ENCODE data around the gene SKIL.

Gene SKIL

DNA sequence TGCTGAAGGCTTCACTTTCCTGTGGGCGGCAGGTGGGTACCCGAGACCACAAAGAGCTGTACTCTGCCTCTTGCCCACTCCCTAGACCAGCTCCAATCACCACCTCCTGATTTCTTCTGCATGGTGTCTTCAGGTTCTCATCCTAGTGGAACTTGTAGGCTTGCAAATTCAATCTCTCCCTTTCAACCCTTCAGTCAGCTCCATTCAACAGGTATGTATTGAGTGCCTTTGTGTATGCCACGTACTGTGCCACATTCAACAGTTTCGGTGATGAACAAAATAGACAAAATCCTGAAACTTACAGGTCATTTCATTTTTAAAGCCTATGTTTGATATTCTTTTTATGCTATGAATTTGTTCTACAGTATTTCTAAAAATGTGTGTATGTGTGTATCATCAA lies 55.8 kb downstream of the SKIL start:
- DNase-seq, result no peak

DNA sequence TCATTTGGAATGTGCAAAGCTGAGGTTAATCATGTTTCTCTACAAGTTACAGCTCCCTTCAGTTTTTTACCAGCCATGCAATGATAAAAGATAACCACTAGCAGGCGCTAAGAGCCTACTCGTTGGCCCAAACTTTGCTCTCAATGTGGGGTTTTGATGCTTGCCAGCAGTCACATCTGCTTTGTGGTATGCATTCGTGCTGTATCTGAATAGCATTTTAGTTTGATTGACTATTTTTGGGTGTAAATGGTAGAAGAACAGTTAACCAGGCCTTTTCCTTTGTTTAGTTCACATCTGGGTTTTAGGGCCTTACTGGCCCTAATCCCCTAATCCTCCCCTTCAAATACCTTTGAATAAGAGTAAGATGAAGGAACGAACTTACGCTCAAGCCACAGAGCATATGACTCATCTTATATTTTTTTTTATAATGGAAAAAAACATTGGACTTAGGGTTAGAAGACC lies 56.7 kb downstream of the SKIL start:
- no peak for DNase-seq

DNA sequence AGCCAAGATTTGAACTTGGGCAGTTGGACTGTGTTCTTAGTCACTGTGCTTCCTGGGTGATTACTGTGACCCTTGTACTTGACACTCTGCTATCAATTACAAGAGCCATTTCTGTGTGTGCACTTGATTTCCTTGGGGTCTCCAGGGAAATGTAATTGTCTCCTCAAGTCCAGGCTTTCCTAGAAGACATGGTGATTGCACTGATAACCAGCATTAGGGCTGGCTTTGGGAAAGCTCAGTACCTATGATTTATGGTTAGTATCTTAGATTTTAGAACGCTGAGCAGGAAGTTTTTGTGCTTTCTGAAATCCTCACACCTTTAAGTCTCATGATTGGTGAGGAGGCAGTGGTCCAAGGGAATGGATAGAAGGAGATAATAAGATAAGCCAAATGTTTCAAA lies 59.6 kb downstream of the SKIL start:
- DNase-seq, result no peak

DNA sequence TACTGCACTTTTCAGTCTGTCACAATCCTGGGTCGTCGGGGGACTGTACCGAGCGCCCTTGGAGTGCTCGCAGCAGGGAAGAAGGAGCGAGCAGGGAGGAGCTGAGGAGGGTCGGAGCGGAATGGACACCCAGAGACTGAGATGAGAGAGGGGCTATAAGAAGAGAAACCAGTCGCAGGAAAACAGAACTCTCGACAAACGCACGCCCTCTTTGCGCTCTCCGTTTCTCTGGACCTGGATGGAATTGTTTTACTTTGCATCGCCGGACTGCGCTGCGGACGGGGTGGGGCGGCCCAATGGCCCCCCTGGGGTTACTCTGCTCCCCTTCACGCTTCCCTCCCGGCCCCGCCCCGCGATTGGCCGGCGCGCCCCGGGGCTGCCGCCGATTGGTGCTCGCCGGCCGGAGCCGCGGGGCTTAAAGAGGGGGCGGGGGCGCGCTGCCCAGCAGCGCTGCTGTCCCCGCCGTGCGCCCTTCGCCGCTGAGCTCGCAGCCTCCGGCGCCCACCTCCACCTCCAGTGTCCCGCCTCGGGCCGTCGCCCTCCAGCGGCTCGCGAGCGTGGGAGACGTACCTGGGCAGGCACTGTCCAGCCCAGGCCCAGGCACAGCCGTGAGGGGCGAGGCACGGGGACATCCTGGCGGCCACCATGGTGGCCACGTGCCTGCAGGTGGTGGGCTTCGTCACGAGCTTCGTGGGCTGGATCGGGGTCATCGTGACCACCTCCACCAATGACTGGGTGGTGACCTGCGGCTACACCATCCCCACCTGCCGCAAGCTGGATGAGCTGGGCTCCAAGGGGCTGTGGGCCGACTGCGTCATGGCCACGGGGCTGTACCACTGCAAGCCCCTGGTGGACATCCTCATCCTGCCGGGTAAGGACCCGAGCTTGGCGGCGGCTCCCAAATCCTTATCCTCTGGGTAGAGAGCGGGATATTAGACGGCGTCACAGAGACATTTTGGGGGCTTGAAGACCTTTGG lies 61.2 kb downstream of the SKIL start, which contains the start of gene CLDN11:
CLDN11 (plus strand) TSS at position 447 of the 977 bp plus-strand sequence; CDS start at position 646, 199 bp downstream.
- no peak for DNase-seq

DNA sequence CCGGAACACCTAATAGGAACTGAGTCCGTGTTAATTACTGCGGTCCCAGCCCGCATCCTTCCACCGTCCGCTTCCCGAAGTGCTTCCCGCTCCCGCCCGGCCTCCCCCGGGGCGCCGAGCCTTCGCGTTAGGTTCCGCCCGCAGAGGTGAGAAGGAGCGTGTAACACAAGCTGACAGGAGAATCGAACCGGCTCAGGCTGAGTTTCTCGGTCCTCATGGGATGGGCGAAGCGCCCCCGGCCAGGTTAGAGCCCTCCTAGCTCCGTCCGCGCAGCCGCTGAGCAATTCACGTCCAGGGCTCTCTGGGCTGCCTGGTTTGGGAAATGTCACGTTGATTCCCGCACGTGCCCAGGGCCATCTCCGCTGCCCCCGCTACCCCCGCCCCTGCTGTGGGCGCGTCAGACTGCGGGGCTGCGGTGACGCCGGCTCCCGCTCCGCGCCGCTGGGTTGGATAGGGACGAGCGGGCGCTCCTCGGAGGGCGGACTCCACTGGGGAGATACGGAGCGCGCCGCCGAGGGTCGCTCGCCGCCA lies 62.1 kb downstream of the SKIL start:
- DNase-seq, result no peak

DNA sequence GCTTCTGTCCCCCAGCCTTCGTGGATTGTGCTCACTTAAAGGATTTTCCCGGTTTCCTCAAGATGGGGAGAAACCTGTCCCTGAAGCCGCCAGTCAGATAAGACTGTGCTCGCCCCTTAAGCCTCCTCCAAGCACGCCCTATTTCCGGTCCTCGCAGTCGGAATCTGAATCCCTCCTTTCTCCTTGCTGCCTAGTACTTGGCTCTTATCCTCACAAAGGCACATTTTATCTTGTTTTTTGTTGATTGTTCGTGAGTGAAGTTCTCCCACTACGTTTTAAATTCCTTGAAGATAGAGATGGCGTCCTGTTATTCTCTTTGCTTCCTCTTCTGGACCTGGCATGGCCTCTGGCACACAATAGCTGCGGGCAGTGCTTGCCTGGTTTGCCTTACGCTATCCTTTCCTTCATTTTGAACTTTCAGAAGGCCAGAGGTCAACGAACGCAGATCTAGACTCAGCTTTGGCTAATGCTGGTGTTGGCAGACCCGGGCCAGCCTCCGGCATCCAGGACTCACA lies 62.8 kb downstream of the SKIL start:
- DNase-seq, result no peak

DNA sequence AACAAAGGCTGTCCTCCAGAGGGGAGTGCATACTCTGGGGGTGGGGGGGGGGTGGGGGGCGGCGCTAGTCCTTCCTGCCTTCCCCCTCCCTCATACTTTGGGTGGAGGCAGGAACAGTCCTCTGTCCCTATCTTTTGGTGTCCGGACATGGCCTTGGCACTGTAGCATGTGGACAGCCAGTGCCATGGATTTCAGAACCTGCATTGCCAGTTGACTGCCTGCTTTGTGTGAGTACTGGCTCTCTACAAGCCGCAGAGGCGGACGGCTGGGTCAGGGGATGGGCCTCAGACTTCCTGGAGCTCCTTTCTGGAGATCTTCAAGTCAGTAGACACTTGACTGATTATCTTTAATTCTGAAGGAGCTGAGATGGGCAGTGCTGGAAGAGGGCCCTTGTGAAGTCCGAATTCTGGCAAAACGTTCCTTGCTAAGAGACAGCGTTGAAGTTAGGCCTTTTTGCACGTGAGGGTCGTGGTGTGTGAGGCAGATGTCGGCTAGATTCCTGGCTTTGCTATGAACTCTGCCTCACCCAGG lies 63.7 kb downstream of the SKIL start:
- no peak for DNase-seq

DNA sequence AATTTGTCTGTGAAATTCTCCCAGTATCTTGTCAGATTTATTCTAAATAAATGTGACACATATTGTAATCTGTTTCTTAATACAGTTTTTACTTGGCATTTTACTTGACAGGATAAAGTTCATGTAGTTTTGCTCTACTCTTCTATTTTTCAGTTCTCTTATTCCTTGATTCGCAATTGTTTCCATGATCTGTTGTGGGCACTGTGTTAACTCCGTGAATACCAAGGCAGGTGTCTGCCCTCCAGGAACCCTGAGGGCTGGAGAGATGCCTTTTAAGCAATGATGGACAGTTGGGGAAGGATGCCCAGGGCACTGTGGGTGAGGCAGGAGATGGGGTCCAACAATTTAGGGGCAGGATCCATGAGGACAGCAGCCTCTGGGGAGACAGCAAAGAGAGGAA lies 64.2 kb downstream of the SKIL start:
- DNase-seq, result no peak

DNA sequence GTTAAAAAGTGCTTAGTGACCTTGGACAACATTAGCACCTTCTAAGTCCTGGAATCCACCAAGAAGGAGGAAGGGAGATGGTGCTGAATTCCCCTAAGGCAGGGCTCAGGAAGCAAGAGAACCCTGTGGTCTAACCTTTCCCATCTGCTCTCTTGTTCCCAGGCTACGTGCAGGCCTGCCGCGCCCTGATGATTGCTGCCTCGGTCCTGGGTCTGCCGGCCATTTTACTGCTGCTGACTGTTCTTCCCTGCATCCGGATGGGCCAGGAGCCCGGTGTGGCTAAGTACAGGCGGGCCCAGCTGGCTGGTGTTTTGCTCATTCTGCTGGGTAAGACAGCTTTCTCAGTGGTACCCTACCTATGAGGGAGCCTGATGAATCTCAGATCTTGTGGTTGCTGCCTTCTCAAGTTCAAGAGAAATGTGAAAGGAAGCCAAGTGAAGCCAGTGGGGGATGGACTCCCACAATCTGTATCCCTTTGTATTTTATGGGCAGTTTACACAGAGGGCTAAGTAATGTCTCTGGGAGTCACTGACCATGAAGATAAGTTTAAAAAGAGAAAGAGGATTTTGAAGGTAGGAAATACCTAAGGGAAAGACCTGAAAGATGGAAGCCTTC lies 65.6 kb downstream of the SKIL start:
- no peak for DNase-seq

DNA sequence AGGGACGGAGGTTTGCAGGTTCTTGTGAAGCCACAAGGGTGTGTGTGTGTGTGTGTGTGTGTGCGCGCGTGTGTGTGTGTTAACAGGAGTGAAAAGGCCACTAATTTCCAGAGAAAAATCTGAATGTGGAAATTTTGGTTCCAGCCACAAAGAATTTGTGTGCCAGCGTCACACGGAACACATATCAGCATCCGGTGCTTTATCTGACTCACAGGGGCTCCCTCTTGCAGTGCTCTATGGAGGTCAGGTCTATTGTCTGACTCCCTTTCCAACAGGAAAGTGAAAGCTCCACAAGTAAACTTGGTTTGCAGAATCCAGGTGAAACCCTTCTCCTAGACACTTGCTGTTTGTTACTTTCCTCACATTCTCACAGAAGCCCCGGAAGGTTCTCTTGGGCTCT lies 67.4 kb downstream of the SKIL start:
- no peak for DNase-seq

DNA sequence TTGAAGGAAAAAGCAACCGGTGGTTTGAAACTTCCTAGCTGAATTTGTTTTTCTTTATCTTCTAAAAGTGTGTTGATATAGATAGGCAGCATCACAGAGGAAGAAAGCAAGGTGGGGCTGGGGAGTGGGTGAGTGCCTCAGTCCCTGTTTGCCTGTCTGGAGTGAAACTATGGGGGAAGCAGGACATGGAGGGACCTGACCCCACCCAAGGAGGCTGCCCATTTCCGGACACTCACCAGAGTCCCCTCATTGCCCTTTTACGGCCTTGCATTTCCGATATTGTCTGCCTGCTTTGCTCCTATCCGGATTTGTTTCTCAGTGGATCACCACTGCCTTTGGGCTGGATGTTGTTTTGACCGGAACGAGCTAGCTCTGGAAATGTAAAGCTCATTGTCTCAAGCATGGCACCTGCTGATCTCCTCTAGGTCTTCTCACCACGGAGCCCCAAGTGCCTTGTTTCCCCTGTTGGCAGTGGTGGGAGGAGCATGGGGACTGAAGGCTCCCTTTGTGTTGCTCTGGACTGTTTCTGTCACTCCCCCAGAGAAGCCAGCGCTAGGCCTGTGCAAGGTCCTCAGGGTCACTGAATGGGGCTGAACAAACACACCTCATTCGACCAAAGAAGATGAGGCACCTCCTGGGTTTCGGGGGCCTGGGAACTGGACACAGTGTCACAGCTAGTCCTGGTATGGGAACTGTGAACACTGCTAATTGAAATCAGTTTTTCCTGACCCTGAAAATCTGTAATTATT lies 68.2 kb downstream of the SKIL start:
- DNase-seq, result no peak

DNA sequence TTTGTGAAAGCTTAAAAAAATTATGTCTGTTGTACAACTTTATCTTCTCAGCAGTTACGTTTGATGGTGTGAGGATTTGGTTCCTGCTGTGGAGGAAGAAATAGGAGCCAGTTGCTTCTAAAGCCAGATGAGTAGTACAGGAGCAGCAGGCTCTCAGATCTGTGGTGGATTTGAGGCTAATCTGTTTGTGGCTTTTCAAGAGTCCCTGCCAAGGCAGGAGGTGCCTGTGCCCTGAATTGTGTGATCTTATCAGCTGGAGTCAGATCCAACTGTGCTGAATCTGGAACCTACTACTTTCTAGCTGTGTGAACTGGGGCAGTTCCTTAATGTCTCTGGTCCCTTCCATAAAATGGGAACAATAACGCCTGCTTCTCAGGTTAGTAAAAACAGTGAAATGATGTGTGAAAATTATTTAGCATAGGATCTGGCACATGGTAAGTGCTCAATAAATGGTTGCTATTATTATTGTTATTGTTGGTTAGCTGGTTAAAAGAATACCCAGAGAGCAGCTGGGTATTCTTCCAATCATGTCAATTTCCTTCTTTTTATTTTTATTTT lies 68.8 kb downstream of the SKIL start:
- DNase-seq, result no peak

DNA sequence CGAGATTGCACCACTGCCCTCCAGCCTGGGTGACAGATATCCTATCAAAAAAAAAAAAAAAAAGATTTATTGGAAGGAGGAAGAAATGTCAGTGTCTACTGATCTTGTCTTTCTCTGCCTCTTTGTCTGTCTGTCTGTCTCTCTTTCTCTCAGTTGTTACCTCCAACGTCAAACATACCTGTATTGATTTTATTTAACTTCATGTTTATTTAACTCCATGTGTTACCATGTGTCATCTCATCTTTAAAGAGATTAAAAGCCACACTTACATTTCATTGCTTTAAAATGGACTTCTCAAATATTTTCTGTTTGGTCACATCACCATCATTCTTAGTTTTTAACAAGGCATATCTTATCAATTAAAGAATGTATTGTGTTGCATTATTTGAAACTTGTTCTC lies 70.6 kb downstream of the SKIL start:
- no peak for DNase-seq

DNA sequence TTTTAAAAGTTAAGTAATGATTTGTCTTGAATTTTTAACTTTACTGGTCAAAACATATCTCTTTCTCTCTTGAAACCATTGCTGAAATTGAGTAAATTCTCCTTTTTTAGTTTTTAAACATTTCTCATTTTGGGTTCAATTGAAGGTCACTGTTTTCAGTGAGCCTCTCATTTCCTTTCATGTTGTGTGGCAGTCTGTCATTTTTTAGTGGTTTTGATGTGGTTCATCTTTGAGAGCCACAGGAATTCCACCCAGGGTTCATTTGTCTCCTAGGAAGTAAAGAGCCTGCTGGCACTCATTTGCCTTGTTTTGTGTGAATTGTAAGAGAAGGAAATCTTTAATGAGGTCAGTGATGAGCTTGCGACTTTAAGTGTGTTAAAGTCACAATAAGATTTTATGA lies 71.5 kb downstream of the SKIL start:
- DNase-seq, result no peak

DNA sequence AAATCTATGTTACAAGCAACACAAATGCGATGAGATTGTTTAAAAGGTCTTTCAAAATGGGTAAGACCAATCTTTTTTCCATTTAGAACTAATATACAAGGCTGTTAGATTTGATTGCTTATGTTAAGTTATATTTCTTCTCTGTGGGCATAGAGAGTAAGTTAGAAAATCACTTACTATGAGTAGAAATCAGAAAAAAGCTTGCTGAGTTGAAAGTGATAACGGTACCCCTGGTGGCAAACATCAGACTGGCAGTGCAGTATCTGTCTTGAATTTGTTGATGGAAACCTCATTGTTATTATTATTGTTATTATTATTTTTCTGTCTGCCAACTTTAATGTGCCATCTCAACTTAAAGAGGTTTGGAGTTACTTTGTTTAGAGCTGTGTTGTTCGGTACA lies 73.5 kb downstream of the SKIL start:
- DNase-seq, result no peak

DNA sequence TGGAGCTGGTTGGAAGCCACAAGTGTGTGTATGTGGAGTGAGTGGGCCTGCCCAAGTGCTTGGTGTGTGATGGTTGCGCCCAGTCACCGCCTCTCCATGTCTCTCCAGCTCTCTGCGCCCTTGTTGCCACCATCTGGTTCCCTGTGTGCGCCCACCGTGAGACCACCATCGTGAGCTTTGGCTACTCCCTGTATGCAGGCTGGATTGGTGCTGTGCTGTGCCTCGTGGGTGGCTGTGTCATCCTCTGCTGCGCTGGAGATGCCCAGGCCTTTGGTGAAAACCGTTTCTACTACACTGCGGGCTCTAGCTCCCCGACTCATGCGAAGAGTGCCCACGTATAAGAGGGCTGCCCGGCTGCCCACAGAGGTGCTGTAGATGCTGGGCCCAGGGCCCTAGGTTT lies 74.9 kb downstream of the SKIL start:
- no peak for DNase-seq

DNA sequence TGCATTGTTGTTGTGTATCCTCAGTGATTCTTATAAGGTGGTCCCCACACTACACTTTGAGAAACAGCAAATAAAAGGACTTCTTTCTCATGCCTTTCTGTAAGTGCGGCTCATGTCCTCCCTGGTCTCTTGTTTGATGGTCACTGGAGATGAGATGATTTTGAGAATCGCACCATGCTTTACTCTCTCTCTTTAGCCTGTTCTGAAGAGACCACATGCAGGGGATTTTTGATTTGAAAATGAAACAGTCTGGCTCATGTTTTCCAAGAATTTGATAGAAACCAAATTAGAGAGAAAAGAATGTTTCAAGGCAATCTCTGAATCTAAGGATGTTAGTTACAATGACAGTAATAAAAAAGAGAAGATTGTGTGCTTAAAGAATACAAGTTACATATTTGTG lies 79.2 kb downstream of the SKIL start:
- no peak for DNase-seq

DNA sequence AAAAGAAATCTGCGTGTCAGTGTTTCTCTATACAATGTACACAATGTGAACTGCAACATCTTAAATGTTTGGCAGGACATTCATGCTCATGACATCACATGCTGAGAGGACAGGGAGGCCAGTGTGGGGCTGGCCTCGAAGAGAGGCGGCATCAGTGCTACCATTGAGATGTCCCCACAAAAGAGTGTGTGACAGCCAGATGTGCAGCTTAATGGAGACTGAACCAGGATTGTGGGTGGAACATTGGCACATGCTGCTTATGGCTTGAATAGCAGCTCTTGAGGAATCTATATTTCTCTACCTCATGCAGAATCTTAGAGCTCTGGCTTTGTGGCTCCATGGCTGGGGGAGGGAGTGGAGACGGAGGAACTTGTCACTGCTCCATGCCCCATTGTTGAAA lies 79.7 kb downstream of the SKIL start:
- DNase-seq, result no peak

DNA sequence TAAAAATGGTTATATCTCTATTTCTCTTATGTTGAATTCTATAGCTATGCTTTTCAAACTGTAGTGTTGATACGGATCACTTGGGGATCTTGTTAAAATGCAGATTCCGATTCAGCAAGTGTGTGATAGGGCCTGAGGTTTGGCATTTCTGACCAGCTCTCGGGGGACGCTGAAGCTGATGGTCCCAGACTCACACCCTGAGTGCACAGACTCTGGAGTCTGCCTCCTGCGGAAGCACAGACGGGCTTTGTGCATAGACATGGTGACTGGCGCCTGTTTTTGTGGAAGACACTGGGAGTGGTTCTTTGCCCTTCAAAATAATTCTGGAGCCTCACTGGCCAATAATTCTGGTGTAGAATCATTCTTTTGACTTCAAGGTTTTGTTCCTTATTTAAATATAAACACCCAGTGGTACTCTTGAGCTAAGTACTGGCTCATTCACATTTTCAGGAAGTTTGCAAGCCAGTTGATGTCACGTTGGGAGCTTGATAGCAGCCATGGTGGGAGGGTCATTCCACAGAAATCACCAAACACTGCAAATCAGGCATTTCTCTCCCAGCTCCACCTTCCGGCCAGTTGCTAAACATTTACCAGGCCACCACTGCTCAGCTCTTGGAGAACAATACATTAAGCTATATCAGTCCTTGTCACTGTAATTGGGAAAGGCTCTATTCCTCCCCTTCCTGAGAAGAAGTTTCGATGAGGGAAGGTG lies 80.3 kb downstream of the SKIL start:
- DNase-seq, result no peak

DNA sequence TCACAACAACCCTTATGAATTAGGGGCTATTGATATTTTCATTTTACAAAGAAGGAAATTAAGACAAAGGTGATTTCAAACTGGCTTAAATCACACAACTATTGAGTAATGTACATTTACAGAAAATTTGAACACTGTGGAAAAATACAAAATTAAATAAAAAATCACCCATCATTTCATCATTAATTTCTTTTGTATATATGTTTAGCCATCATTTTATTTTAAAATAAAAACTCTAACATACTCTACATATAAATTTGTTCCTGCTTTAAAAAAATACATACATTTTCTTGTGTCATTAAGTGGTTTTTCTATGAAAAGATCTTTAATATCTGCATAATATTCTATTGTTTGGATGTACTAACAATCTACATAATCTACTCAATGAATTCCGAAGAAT lies 81.3 kb downstream of the SKIL start:
- DNase-seq, result no peak

DNA sequence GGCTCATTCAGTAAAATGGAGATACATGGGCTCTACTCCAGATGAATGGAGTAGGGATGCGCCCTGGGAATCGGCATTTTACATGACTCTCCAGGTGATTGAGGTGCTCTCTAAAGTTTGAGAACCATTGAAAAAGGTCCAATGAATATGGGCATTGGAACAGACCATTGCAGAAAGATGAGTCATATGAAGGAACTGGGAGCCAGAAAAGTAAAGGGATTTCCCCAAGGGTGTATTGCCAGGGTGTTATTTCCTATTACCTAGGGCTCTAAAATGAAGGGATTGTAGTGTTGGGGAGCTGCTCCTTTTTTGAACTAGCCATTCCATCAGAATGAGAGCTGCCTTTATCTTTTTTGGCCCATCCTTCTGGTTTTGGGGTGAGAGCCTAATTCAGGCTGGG lies 82.8 kb downstream of the SKIL start:
- DNase-seq, result no peak

DNA sequence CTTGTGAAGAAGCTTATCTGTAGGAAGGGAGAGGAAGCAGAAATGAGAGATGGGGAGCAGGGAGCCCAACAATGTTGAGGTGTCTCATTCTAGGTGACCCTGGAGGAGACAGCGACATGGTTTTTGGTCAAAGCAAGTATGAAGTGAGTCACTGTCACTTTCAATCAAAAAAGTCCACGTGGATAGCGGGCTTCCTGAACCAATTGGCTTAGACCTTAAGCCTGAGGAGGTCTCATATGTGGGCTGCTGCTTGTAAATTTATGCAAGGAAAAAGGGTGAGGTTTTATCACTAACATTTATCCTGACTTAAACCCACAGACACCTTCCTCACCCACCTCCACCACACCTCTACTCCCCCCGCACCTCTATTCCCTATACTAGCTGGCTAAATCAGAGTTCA lies 83.9 kb downstream of the SKIL start:
- DNase-seq, result no peak

Measured in cortex of kidney (tissue), 1 donor.